ENCODE results near the gene USP26.
"Not testable (repeated sequence)": the region's sequence is repeated elsewhere in the genome, so short reads cannot be mapped to it uniquely, and the experiment has no call there.

The USP26 gene

GRCh38 chrX:133018229-133018628, 78.7 kb downstream of the USP26 start:
- no peak for DNase-seq (ENCODE audit: low read depth)

GRCh38 chrX:133007458-133007857, 89.5 kb downstream of the USP26 start:
- DNase-seq (ENCODE audit: low read depth) = no peak

- no peak for DNase-seq (ENCODE audit: low read depth)
Observed at GRCh38 chrX:133005616-133006015, 91.3 kb downstream of the USP26 start.

- no peak for DNase-seq (ENCODE audit: low read depth)
Observed at GRCh38 chrX:133005042-133005441, 91.9 kb downstream of the USP26 start.

GRCh38 chrX:132999209-132999608, 97.7 kb downstream of the USP26 start:
- DNase-seq (ENCODE audit: low read depth) = no peak

GRCh38 chrX:132990835-132991234, 106.1 kb downstream of the USP26 start:
- DNase-seq (ENCODE audit: low read depth) = no peak

- DNase-seq (ENCODE audit: low read depth) = no peak
Observed at GRCh38 chrX:132986556-132986955, 110.4 kb downstream of the USP26 start.

- DNase-seq (ENCODE audit: low read depth) = no peak
Observed at GRCh38 chrX:132984058-132984650, 112.8 kb downstream of the USP26 start.

- no peak for DNase-seq (ENCODE audit: low read depth)
Observed at GRCh38 chrX:132983496-132983895, 113.4 kb downstream of the USP26 start.

- DNase-seq (ENCODE audit: low read depth) = not testable (repeated sequence)
Observed at GRCh38 chrX:132980035-132980434, 116.9 kb downstream of the USP26 start.
